HG02885 (cell line): ENCODE results near the gene RALGAPB.
"Not testable (repeated sequence)": the region's sequence is repeated elsewhere in the genome, so short reads cannot be mapped to it uniquely, and the experiment has no call there.

Source experiments
- ATAC-seq: cut with Tn5 transposase; IDR thresholded peaks from one replicate; pipeline ENCODE4 v1.9.1; 2021; ENCODE audit warnings: mild to moderate bottlenecking; ENCODE audit not compliant: unreplicated experiment, poor library complexity

The RALGAPB gene

GRCh38 chr20:38472513-38473366 is at the start of gene RALGAPB:
TSS of gene RALGAPB (plus strand) at chr20:38472843. CDS start at chr20:38488433, 15,590 bp downstream.
- ATAC-seq: peak; percentile 91

GRCh38 chr20:38423541-38423940 is 49.1 kb upstream of the RALGAPB start:
- ATAC-seq: no peak

- no peak for ATAC-seq
Measured at GRCh38 chr20:38424401-38424800, 48.2 kb upstream of the RALGAPB start.

GRCh38 chr20:38426006-38426897 is 46.4 kb upstream of the RALGAPB start:
- no peak for ATAC-seq

- ATAC-seq: no peak
Measured at GRCh38 chr20:38427655-38428023, 45.0 kb upstream of the RALGAPB start.

- ATAC-seq: no peak
Measured at GRCh38 chr20:38428800-38429199, 43.8 kb upstream of the RALGAPB start.

- ATAC-seq: no peak
Measured at GRCh38 chr20:38429301-38429700, 43.3 kb upstream of the RALGAPB start.

- no peak for ATAC-seq
Measured at GRCh38 chr20:38430679-38431325, 41.8 kb upstream of the RALGAPB start.

GRCh38 chr20:38432292-38432691 is 40.4 kb upstream of the RALGAPB start:
- no peak for ATAC-seq

GRCh38 chr20:38432870-38433269 is 39.8 kb upstream of the RALGAPB start:
- ATAC-seq: not testable (repeated sequence)

- ATAC-seq: no peak
Measured at GRCh38 chr20:38433304-38433972, 39.2 kb upstream of the RALGAPB start.

GRCh38 chr20:38434301-38434741 is 38.3 kb upstream of the RALGAPB start:
- peak; percentile 28 for ATAC-seq

GRCh38 chr20:38434770-38435554 is 37.7 kb upstream of the RALGAPB start, which contains the start of gene SNHG17:
TSS of gene SNHG17 (minus strand) at chr20:38435328.
- peak; percentile 78 for ATAC-seq

GRCh38 chr20:38435555-38435939 is 37.1 kb upstream of the RALGAPB start:
- no peak for ATAC-seq

- ATAC-seq: no peak
Measured at GRCh38 chr20:38437796-38438195, 34.8 kb upstream of the RALGAPB start.

GRCh38 chr20:38441110-38441509 is 31.5 kb upstream of the RALGAPB start:
- not testable (repeated sequence) for ATAC-seq

GRCh38 chr20:38441916-38442315 is 30.7 kb upstream of the RALGAPB start:
- ATAC-seq: no peak

- no peak for ATAC-seq
Measured at GRCh38 chr20:38445381-38445796, 27.3 kb upstream of the RALGAPB start.

GRCh38 chr20:38445901-38446425 is 26.7 kb upstream of the RALGAPB start:
- no peak for ATAC-seq
